Neural progenitor cell (in vitro differentiated cells): ENCODE results near the gene TSPAN19.

Experiments
- CTCF ChIP-seq: fragments of 200-600 bp; sonication (generic); IDR thresholded peaks from 2 replicates; pipeline ENCODE4 v1.5.1; 2017; ENCODE audit warnings: antibody characterized with exemption, mild to moderate bottlenecking
- EZH2 ChIP-seq: fragments of 200-600 bp; sonication (generic); IDR thresholded peaks from 2 replicates; pipeline ENCODE4 v1.6.1; 2017; ENCODE audit warnings: antibody characterized with exemption, mild to moderate bottlenecking, moderate library complexity

- TF ChIP-seq CTCF (no peak), EZH2 (no peak)
These were observed 29.9 kb downstream of the TSPAN19 start for GRCh38 chr12:85006206-85006605.
